H9 (cell line): ENCODE data around the gene ATG7. TPM values are rescaled to one million over a fixed set of nuclear protein-coding genes. Genes with fewer than 3 reads are reported as not detected.

Experiments used
- DNase-seq: peaks from one replicate; pipeline ENCODE4 v3.0.0-alpha.2; 2017
- H2AFZ ChIP-seq: one replicate; pipeline ENCODE4 v1.6.1; 2013; ENCODE audit warnings: mild to moderate bottlenecking, low read length, control low read depth, moderate library complexity
- H2AK5ac ChIP-seq: 2 replicates; pipeline ENCODE4 v1.6.1; 2013; ENCODE audit warnings: low read length, control low read depth, mixed read lengths; ENCODE audit not compliant: insufficient read length
- H2BK120ac ChIP-seq: one replicate; pipeline ENCODE4 v1.6.1; 2013; ENCODE audit warnings: low read depth, mild to moderate bottlenecking, low read length, control low read depth, inconsistent platforms; ENCODE audit not compliant: poor library complexity, severe bottlenecking
- H2BK12ac ChIP-seq: 2 replicates; pipeline ENCODE4 v1.6.1; 2013; ENCODE audit warnings: low read length, control low read depth, mixed read lengths, low read depth; ENCODE audit not compliant: insufficient read length
- H2BK15ac ChIP-seq: 2 replicates; pipeline ENCODE4 v1.6.1; 2013; ENCODE audit warnings: low read depth, low read length, control low read depth
- H2BK20ac ChIP-seq: one replicate; pipeline ENCODE4 v1.6.1; 2013; ENCODE audit warnings: low read depth, mild to moderate bottlenecking, low read length, control low read depth, inconsistent platforms; ENCODE audit not compliant: poor library complexity, severe bottlenecking
- H2BK5ac ChIP-seq: 2 replicates; pipeline ENCODE4 v1.6.1; 2013; ENCODE audit warnings: low read length, control low read depth, mixed read lengths; ENCODE audit not compliant: insufficient read length
- H3K14ac ChIP-seq: 2 replicates; pipeline ENCODE4 v1.6.1; 2013; ENCODE audit warnings: low read length, control low read depth; ENCODE audit not compliant: insufficient read depth
- H3K18ac ChIP-seq: 2 replicates; pipeline ENCODE4 v1.6.1; 2013; ENCODE audit warnings: low read depth, mild to moderate bottlenecking, mixed read lengths, low read length, control low read depth; ENCODE audit not compliant: insufficient read length
- H3K23ac ChIP-seq: 2 replicates; pipeline ENCODE4 v1.6.1; 2013; ENCODE audit warnings: low read length, control low read depth, mixed read lengths, low read depth; ENCODE audit not compliant: insufficient read length
- H3K23me2 ChIP-seq: 2 replicates; pipeline ENCODE4 v1.6.1; 2013; ENCODE audit warnings: low read depth, mild to moderate bottlenecking, mixed read lengths, low read length, control low read depth; ENCODE audit not compliant: insufficient read length, poor library complexity, severe bottlenecking
- H3K27ac ChIP-seq: 2 replicates; pipeline ENCODE4 v1.5.1; 2013; ENCODE audit warnings: low read length, control low read depth, mixed read lengths, low read depth; ENCODE audit not compliant: insufficient read length
- H3K27me3 ChIP-seq: 2 replicates; pipeline ENCODE4 v1.6.1; 2013; ENCODE audit warnings: low read length, control low read depth, inconsistent platforms; ENCODE audit not compliant: insufficient read depth
- H3K4ac ChIP-seq: 2 replicates; pipeline ENCODE4 v1.6.1; 2013; ENCODE audit warnings: low read depth, mild to moderate bottlenecking, control low read depth, inconsistent platforms, low read length, moderate library complexity
- H3K4me1 ChIP-seq: 2 replicates; pipeline ENCODE4 v1.6.1; 2013; ENCODE audit warnings: low read length, control low read depth, inconsistent platforms; ENCODE audit not compliant: insufficient read depth
- H3K4me2 ChIP-seq: 2 replicates; pipeline ENCODE4 v1.6.1; 2013; ENCODE audit warnings: low read length, control low read depth, mixed read lengths; ENCODE audit not compliant: insufficient read length, insufficient read depth
- H3K56ac ChIP-seq: 2 replicates; pipeline ENCODE4 v1.6.1; 2013; ENCODE audit warnings: low read depth, mild to moderate bottlenecking, mixed read lengths, low read length, control low read depth; ENCODE audit not compliant: insufficient read length
- H3K79me1 ChIP-seq: 2 replicates; pipeline ENCODE4 v1.6.1; 2013; ENCODE audit warnings: low read depth, mild to moderate bottlenecking, moderate library complexity, low read length, control low read depth, inconsistent platforms; ENCODE audit not compliant: insufficient read depth, poor library complexity, severe bottlenecking
- H3K79me2 ChIP-seq: 2 replicates; pipeline ENCODE4 v1.6.1; 2013; ENCODE audit warnings: low read length, control low read depth, inconsistent platforms; ENCODE audit not compliant: insufficient read depth
- H3K9ac ChIP-seq: 2 replicates; pipeline ENCODE4 v1.6.1; 2013; ENCODE audit warnings: low read length, control low read depth, mixed read lengths; ENCODE audit not compliant: insufficient read length; ENCODE audit errors: extremely low read depth
- H3K9me3 ChIP-seq: one replicate; pipeline ENCODE4 v1.6.1; 2013; ENCODE audit warnings: low read depth, low read length, inconsistent platforms; ENCODE audit not compliant: control insufficient read depth
- H3T11ph ChIP-seq: one replicate; pipeline ENCODE4 v1.6.1; 2013; ENCODE audit warnings: mild to moderate bottlenecking, low read length, control low read depth, inconsistent platforms
- H4K20me1 ChIP-seq: one replicate; pipeline ENCODE4 v1.6.1; 2013; ENCODE audit not compliant: control insufficient read depth, insufficient read length, insufficient read depth
- H4K5ac ChIP-seq: 2 replicates; pipeline ENCODE4 v1.6.1; 2013; ENCODE audit warnings: low read depth, mild to moderate bottlenecking, mixed read lengths, low read length, control low read depth; ENCODE audit not compliant: insufficient read length
- H4K8ac ChIP-seq: replicated peaks from 2 replicates; pipeline ENCODE4 v1.6.1; 2013; ENCODE audit warnings: low read length, control low read depth, mixed read lengths, low read depth; ENCODE audit not compliant: insufficient read length
- H4K91ac ChIP-seq: 2 replicates; pipeline ENCODE4 v1.6.1; 2013; ENCODE audit warnings: low read depth, mild to moderate bottlenecking, moderate library complexity, mixed read lengths, low read length, control low read depth; ENCODE audit not compliant: insufficient read length
- H3K27ac Mint-ChIP-seq, 3 experiments: 2 replicates in 2 of 3; 3 replicates in 1 of 3; pipeline ENCODE4 v1.8.0; 2020 to 2021; ENCODE audit warnings: mixed read lengths in 3 of 3, mild to moderate bottlenecking in 1 of 3, moderate library complexity in 1 of 3
- H3K27me3 Mint-ChIP-seq: 2 replicates; pipeline ENCODE4 v1.8.0; 2021; ENCODE audit warnings: low read depth, mild to moderate bottlenecking, moderate library complexity, mixed read lengths
- H3K36me3 Mint-ChIP-seq, 3 experiments: 2 replicates in 2 of 3; 3 replicates in 1 of 3; pipeline ENCODE4 v1.8.0; 2020 to 2021; ENCODE audit warnings: low read depth in 3 of 3, mixed read lengths in 3 of 3; ENCODE audit not compliant: insufficient read depth in 1 of 3
- H3K4me1 Mint-ChIP-seq, 2 experiments: 2 replicates each; pipeline ENCODE4 v1.8.0; 2020; ENCODE audit warnings: mixed read lengths in 2 of 2
- H3K4me3 Mint-ChIP-seq, 2 experiments: 2 replicates in 1 of 2; 3 replicates in 1 of 2; pipeline ENCODE4 v1.8.0; 2020 to 2021; ENCODE audit warnings: mild to moderate bottlenecking in 2 of 2, mixed read lengths in 2 of 2, moderate library complexity in 1 of 2
- H3K9me3 Mint-ChIP-seq, 2 experiments: 2 replicates in 1 of 2; 3 replicates in 1 of 2; pipeline ENCODE4 v1.8.0; 2020; ENCODE audit warnings: mild to moderate bottlenecking in 2 of 2, mixed read lengths in 2 of 2, moderate library complexity in 1 of 2
- WGBS: extraction: QIAGEN DNeasy Blood & Tissue Kit; methylation state at CpG from one replicate; pipeline ENCODE4 v1.1.7; 2013; ENCODE audit warnings: missing lambda C conversion rate, low lambda C conversion rate, mixed read lengths; ENCODE audit not compliant: insufficient read length; ENCODE audit errors: extremely low coverage; 5-methylcytosine and 5-hydroxymethylcytosine counted together
- total RNA-seq: library from RNA; stranded (reverse); gene quantifications from 2 replicates; pipeline ENCODE4 v1.2.1, GENCODE V29; 2021
- TF ChIP-seq, protein P1 (sequence below): fragments of 200-600 bp; sonication (generic); conservative IDR thresholded peaks from 3 replicates; pipeline ENCODE4 v1.8.0; 2021; ENCODE audit warnings: antibody characterized with exemption, mild to moderate bottlenecking

The ATG7 gene
- total RNA-seq, 1 experiment from 2014 or later = 17.9 TPM

DNA sequence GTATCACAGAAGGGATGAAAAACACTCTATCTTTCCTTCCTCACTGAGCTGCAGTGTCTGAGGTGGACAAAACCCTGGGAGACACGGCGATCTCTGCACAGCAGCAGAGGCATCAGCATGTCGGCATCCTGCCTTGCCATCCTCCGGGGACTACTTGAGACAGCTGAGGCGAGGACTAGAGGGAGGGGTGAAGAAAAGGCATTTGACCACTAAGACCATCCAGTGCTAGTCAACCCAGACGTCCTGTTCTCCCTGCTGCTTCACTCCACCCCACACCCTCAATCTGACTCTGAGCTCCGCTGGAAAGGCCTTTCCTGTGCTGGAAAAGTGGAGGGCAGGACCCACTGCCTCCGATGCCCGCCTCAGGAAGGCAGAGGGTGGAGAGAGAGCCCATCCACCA lies 304.3 kb downstream of the ATG7 start:
- Mint-ChIP-seq H3K27ac (peak overlapping the region in 2 of 3 experiments; percentile 44 to 78; a peak in 3 of 7 replicates), H3K27me3 (no peaks in the 10 kb centered on the region), H3K4me3 (no peak overlapping the region), H3K4me1 (peaks cover 11 to 15% of the 10 kb centered on the region in 2 experiments), H3K36me3 (peaks cover 9 to 23% (median 11%) of the 10 kb centered on the region in 3 experiments), H3K9me3 (no peaks in the 10 kb centered on the region)
- Histone ChIP-seq H3K23me2 (no peaks in the 10 kb centered on the region), H3K4ac (no peak overlapping the region), H3K56ac (no peak overlapping the region), H2BK120ac (no peak overlapping the region), H4K5ac (no peak overlapping the region), H2BK20ac (no peak overlapping the region), H3K79me1 (peaks cover 10% of the 10 kb centered on the region), H3K9me3 (no peaks in the 10 kb centered on the region), H3K9ac (no peak overlapping the region), H2BK12ac (no peak overlapping the region), H3K14ac (no peak overlapping the region; the same call in 1 of the 2 replicates), H3K18ac (no peak overlapping the region), H2AFZ (no peak overlapping the region), H4K91ac (no peak overlapping the region), H3T11ph (no peak overlapping the region), H2BK5ac (no peak overlapping the region), H3K4me2 (no peak overlapping the region), H3K23ac (no peak overlapping the region), H3K27me3 (no peaks in the 10 kb centered on the region), H4K20me1 (peaks cover 2% of the 10 kb centered on the region), H3K79me2 (peaks cover 18% of the 10 kb centered on the region; the same call in 1 of the 2 replicates), H2AK5ac (no peak overlapping the region), H3K27ac (no peak overlapping the region), H4K8ac (no peak overlapping the region), H3K4me1 (0 out of 2 replicates have a peak, but pooled peaks cover 2% of the 10 kb centered on the region), H2BK15ac (no peak overlapping the region)
- WGBS = no CpG with 5 or more reads among the region's 9 CpGs
- DNase-seq = no peak
- TF ChIP-seq, protein P1, sequence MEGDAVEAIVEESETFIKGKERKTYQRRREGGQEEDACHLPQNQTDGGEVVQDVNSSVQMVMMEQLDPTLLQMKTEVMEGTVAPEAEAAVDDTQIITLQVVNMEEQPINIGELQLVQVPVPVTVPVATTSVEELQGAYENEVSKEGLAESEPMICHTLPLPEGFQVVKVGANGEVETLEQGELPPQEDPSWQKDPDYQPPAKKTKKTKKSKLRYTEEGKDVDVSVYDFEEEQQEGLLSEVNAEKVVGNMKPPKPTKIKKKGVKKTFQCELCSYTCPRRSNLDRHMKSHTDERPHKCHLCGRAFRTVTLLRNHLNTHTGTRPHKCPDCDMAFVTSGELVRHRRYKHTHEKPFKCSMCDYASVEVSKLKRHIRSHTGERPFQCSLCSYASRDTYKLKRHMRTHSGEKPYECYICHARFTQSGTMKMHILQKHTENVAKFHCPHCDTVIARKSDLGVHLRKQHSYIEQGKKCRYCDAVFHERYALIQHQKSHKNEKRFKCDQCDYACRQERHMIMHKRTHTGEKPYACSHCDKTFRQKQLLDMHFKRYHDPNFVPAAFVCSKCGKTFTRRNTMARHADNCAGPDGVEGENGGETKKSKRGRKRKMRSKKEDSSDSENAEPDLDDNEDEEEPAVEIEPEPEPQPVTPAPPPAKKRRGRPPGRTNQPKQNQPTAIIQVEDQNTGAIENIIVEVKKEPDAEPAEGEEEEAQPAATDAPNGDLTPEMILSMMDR = no peak
